SKM-1 treated with dmso at 0.1 percent for 144 hours (cell line): ENCODE data around the gene ABCA13.

Experiments
- DNase-seq: peaks from one replicate; lab custom pipeline; 2025; ENCODE audit not compliant: unreplicated experiment; lab: John Stamatoyannopoulos, UW

ABCA13 gene

GRCh38 chr7:48242846-48243245 is 71.6 kb downstream of the ABCA13 start:
- DNase-seq = no peak

GRCh38 chr7:48244864-48245271 is 73.6 kb downstream of the ABCA13 start:
- peak; percentile 87 for DNase-seq

- DNase-seq = peak; percentile 92
Observed at GRCh38 chr7:48245751-48246472, 74.7 kb downstream of the ABCA13 start.

- DNase-seq = no peak
Observed at GRCh38 chr7:48249166-48249565, 77.9 kb downstream of the ABCA13 start.

GRCh38 chr7:48250441-48250951 is 79.2 kb downstream of the ABCA13 start:
- DNase-seq = no peak

- DNase-seq = no peak
Observed at GRCh38 chr7:48251766-48252165, 80.5 kb downstream of the ABCA13 start.

GRCh38 chr7:48252995-48253394 is 81.7 kb downstream of the ABCA13 start:
- no peak for DNase-seq

- DNase-seq = no peak
Observed at GRCh38 chr7:48255046-48255445, 83.8 kb downstream of the ABCA13 start.

- no peak for DNase-seq
Observed at GRCh38 chr7:48259463-48260280, 88.4 kb downstream of the ABCA13 start.

GRCh38 chr7:48261696-48262095 is 90.4 kb downstream of the ABCA13 start:
- no peak for DNase-seq

GRCh38 chr7:48262606-48263310 is 91.5 kb downstream of the ABCA13 start:
- no peak for DNase-seq

GRCh38 chr7:48263311-48263650 is 92.0 kb downstream of the ABCA13 start:
- DNase-seq = no peak

GRCh38 chr7:48269066-48269465 is 97.8 kb downstream of the ABCA13 start:
- no peak for DNase-seq

- no peak for DNase-seq
Observed at GRCh38 chr7:48274662-48275061, 103.4 kb downstream of the ABCA13 start.

- DNase-seq = no peak
Observed at GRCh38 chr7:48279420-48279819, 108.2 kb downstream of the ABCA13 start.

- DNase-seq = no peak
Observed at GRCh38 chr7:48280100-48280499, 108.8 kb downstream of the ABCA13 start.

GRCh38 chr7:48285373-48285772 is 114.1 kb downstream of the ABCA13 start:
- no peak for DNase-seq

GRCh38 chr7:48286836-48287235 is 115.6 kb downstream of the ABCA13 start:
- no peak for DNase-seq

- DNase-seq = no peak
Observed at GRCh38 chr7:48289656-48290055, 118.4 kb downstream of the ABCA13 start.

GRCh38 chr7:48292949-48293348 is 121.7 kb downstream of the ABCA13 start:
- DNase-seq = no peak

GRCh38 chr7:48295296-48295971 is 124.2 kb downstream of the ABCA13 start:
- no peak for DNase-seq
